OCI-LY1 (cell line): ENCODE results near the gene TRIM5.
"Not testable (repeated sequence)": the region's sequence is repeated elsewhere in the genome, so short reads cannot be mapped to it uniquely, and the experiment has no call there.

Experiments used
- H2AFZ ChIP-seq: fragments of 200-600 bp; sonication (generic), shearing (Covaris generic); 2 replicates; pipeline ENCODE4 v1.6.0; 2014; ENCODE audit warnings: antibody characterized with exemption, mild to moderate bottlenecking, low read length
- H3F3A ChIP-seq: fragments of 200-600 bp; sonication (generic), shearing (Covaris generic); 2 replicates; pipeline ENCODE4 v1.6.0; 2014; ENCODE audit warnings: mild to moderate bottlenecking, antibody characterized with exemption, low read length, moderate library complexity; ENCODE audit not compliant: insufficient read depth
- H3K27ac ChIP-seq: fragments of 200-600 bp; sonication (generic); 2 replicates; pipeline ENCODE4 v1.5.1; 2014; ENCODE audit warnings: low read length, mixed run types, mild to moderate bottlenecking, low read depth; ENCODE audit not compliant: poor library complexity, severe bottlenecking
- H3K27me3 ChIP-seq: fragments of 200-600 bp; sonication (generic); 2 replicates; pipeline ENCODE4 v1.6.0; 2014; ENCODE audit warnings: antibody characterized with exemption, mild to moderate bottlenecking, low read length, moderate library complexity; ENCODE audit not compliant: insufficient read depth
- H3K36me3 ChIP-seq: fragments of 200-600 bp; sonication (generic); 2 replicates; pipeline ENCODE4 v1.6.1; 2014; ENCODE audit warnings: mild to moderate bottlenecking, antibody characterized with exemption, low read length, moderate library complexity, mixed read lengths; ENCODE audit not compliant: insufficient read depth
- H3K4me1 ChIP-seq: fragments of 200-600 bp; sonication (generic); 2 replicates; pipeline ENCODE4 v1.5.1; 2014; ENCODE audit warnings: mild to moderate bottlenecking, low read length, moderate library complexity; ENCODE audit not compliant: insufficient read depth, severe bottlenecking
- H3K4me2 ChIP-seq: fragments of 200-600 bp; sonication (generic), shearing (Covaris generic); 2 replicates; pipeline ENCODE4 v1.6.1; 2014; ENCODE audit warnings: low read length
- H3K4me3 ChIP-seq: fragments of 200-600 bp; sonication (generic); 2 replicates; pipeline ENCODE4 v1.5.1; 2014; ENCODE audit warnings: low read length, low read depth, mild to moderate bottlenecking, mixed read lengths; ENCODE audit not compliant: poor library complexity, severe bottlenecking
- H3K79me2 ChIP-seq: fragments of 200-600 bp; shearing (Covaris generic); 2 replicates; pipeline ENCODE4 v1.6.1; 2016; ENCODE audit warnings: mixed run types, low read length, mixed read lengths; ENCODE audit not compliant: insufficient read depth
- H3K9ac ChIP-seq: fragments of 200-600 bp; sonication (generic), shearing (Covaris generic); 2 replicates; pipeline ENCODE4 v1.6.1; 2014; ENCODE audit warnings: mild to moderate bottlenecking, low read length, mixed read lengths
- H3K9me2 ChIP-seq: fragments of 200-600 bp; sonication (generic), shearing (Covaris generic); 2 replicates; pipeline ENCODE4 v1.6.1; 2014; ENCODE audit warnings: low read depth, mild to moderate bottlenecking, low read length, mixed read lengths
- H3K9me3 ChIP-seq: fragments of 200-600 bp; shearing (Covaris generic); 2 replicates; pipeline ENCODE4 v1.6.1; 2014; ENCODE audit warnings: low read length, mixed read lengths
- H4K20me1 ChIP-seq: fragments of 200-600 bp; sonication (generic), shearing (Covaris generic); 2 replicates; pipeline ENCODE4 v1.6.0; 2016; ENCODE audit warnings: mild to moderate bottlenecking, low read length; ENCODE audit not compliant: insufficient read depth
- CTCF ChIP-seq: fragments of 200-600 bp; sonication (generic), shearing (Covaris generic); IDR thresholded peaks from 2 replicates; pipeline ENCODE4 v1.5.1; 2017; ENCODE audit warnings: mild to moderate bottlenecking, antibody characterized with exemption, low read length, moderate library complexity, mixed read lengths
- EZH2 ChIP-seq: fragments of 200-600 bp; sonication (generic), shearing (Covaris generic); IDR thresholded peaks from 2 replicates; pipeline ENCODE4 v1.8.0; 2017; ENCODE audit warnings: borderline replicate concordance, mixed run types, mild to moderate bottlenecking, antibody characterized with exemption, low read length, moderate library complexity, mixed read lengths

The TRIM5 gene

GRCh38 chr11:5658318-5658717 lies 26.6 kb downstream of the TRIM5 start:
- Histone ChIP-seq H3K27ac (no peak overlapping the region), H3F3A (no peaks in the 10 kb centered on the region), H3K9me3 (no peaks in the 10 kb centered on the region), H3K9me2 (no peaks in the 10 kb centered on the region), H3K9ac (no peak overlapping the region), H3K36me3 (no peaks in the 10 kb centered on the region), H3K4me1 (no peaks in the 10 kb centered on the region), H3K4me3 (no peak overlapping the region), H4K20me1 (no peaks in the 10 kb centered on the region), H3K79me2 (no peaks in the 10 kb centered on the region), H2AFZ (no peak overlapping the region), H3K4me2 (no peak overlapping the region), H3K27me3 (no peaks in the 10 kb centered on the region)
- TF ChIP-seq EZH2 (no peak), CTCF (no peak)

- not testable (repeated sequence) for H3K4me2 ChIP-seq, H3K79me2 ChIP-seq, H3K9ac ChIP-seq, H3K27ac ChIP-seq, H3K36me3 ChIP-seq, H3F3A ChIP-seq, H3K4me1 ChIP-seq, H3K9me3 ChIP-seq, H3K4me3 ChIP-seq, H3K9me2 ChIP-seq, H3K27me3 ChIP-seq, H2AFZ ChIP-seq, H4K20me1 ChIP-seq
Measured at GRCh38 chr11:5656956-5657355, 27.9 kb downstream of the TRIM5 start.

GRCh38 chr11:5655474-5655873 lies 29.4 kb downstream of the TRIM5 start:
- Histone ChIP-seq H3K9ac (no peak overlapping the region), H3F3A (no peaks in the 10 kb centered on the region), H3K27ac (no peak overlapping the region), H2AFZ (no peak overlapping the region), H3K36me3 (no peaks in the 10 kb centered on the region), H3K9me3 (no peaks in the 10 kb centered on the region), H3K27me3 (no peaks in the 10 kb centered on the region), H3K4me3 (no peak overlapping the region), H4K20me1 (no peaks in the 10 kb centered on the region), H3K79me2 (no peaks in the 10 kb centered on the region), H3K4me2 (no peak overlapping the region), H3K9me2 (no peaks in the 10 kb centered on the region), H3K4me1 (no peaks in the 10 kb centered on the region)
- TF ChIP-seq CTCF (no peak), EZH2 (no peak)

- Histone ChIP-seq H4K20me1 (no peaks in the 10 kb centered on the region), H3F3A (no peaks in the 10 kb centered on the region), H3K4me2 (no peak overlapping the region), H3K4me3 (no peak overlapping the region), H3K27ac (no peak overlapping the region), H2AFZ (no peak overlapping the region), H3K4me1 (no peaks in the 10 kb centered on the region), H3K9me2 (no peaks in the 10 kb centered on the region), H3K9ac (no peak overlapping the region), H3K27me3 (no peaks in the 10 kb centered on the region), H3K36me3 (peaks cover 16% of the 10 kb centered on the region; the same call in 1 of the 2 replicates), H3K9me3 (no peaks in the 10 kb centered on the region), H3K79me2 (no peaks in the 10 kb centered on the region)
- TF ChIP-seq CTCF (no peak), EZH2 (no peak)
Measured at GRCh38 chr11:5646139-5646538, 38.7 kb downstream of the TRIM5 start.
